DOHH2 (cell line): ENCODE data around the gene PPP1R1B.

Experiments
- H3F3A ChIP-seq: fragments of 200-600 bp; sonication (generic), shearing (Covaris generic); 2 replicates; pipeline ENCODE4 v1.6.0; 2016; ENCODE audit warnings: antibody characterized with exemption, mild to moderate bottlenecking; ENCODE audit not compliant: control insufficient read depth, insufficient read depth
- H3K27ac ChIP-seq: fragments of 200-600 bp; sonication (generic); 2 replicates; pipeline ENCODE4 v1.5.1; 2014; ENCODE audit warnings: low read depth, mild to moderate bottlenecking, low read length, moderate library complexity
- H3K27me3 ChIP-seq: fragments of 200-600 bp; sonication (generic); 2 replicates; pipeline ENCODE4 v1.6.1; 2014; ENCODE audit warnings: mild to moderate bottlenecking, low read length, mixed read lengths; ENCODE audit not compliant: control insufficient read depth
- H3K36me3 ChIP-seq: fragments of 200-600 bp; sonication (generic); 2 replicates; pipeline ENCODE4 v1.6.1; 2014; ENCODE audit warnings: mild to moderate bottlenecking, low read length, moderate library complexity, mixed read lengths; ENCODE audit not compliant: control insufficient read depth
- H3K4me1 ChIP-seq: fragments of 200-600 bp; sonication (generic); 2 replicates; pipeline ENCODE4 v1.6.1; 2014; ENCODE audit warnings: mild to moderate bottlenecking, low read length, mixed read lengths; ENCODE audit not compliant: control insufficient read depth
- H3K4me2 ChIP-seq: fragments of 200-600 bp; sonication (generic); 2 replicates; pipeline ENCODE4 v1.6.0; 2014; ENCODE audit warnings: mild to moderate bottlenecking, low read length, moderate library complexity
- H3K4me3 ChIP-seq: fragments of 200-600 bp; sonication (generic); 2 replicates; pipeline ENCODE4 v1.5.1; 2014; ENCODE audit warnings: mild to moderate bottlenecking, low read length, mixed read lengths
- H3K79me2 ChIP-seq: fragments of 200-600 bp; sonication (generic); 2 replicates; pipeline ENCODE4 v1.6.1; 2014; ENCODE audit warnings: mild to moderate bottlenecking, low read length, mixed read lengths; ENCODE audit not compliant: control insufficient read depth
- H3K9me2 ChIP-seq: fragments of 200-600 bp; sonication (generic); replicated peaks from 2 replicates; pipeline ENCODE4 v1.6.1; 2014; ENCODE audit warnings: mild to moderate bottlenecking, low read length, mixed read lengths; ENCODE audit not compliant: control insufficient read depth
- H3K9me3 ChIP-seq: fragments of 200-600 bp; sonication (generic); 2 replicates; pipeline ENCODE4 v1.6.1; 2014; ENCODE audit warnings: antibody characterized with exemption, low read length, mixed read lengths; ENCODE audit not compliant: control insufficient read depth, insufficient read depth
- H4K20me1 ChIP-seq: fragments of 200-600 bp; sonication (generic); 2 replicates; pipeline ENCODE4 v1.6.0; 2014; ENCODE audit warnings: low read depth, mild to moderate bottlenecking, antibody characterized with exemption, low read length, moderate library complexity; ENCODE audit not compliant: control insufficient read depth, insufficient read depth
- CTCF ChIP-seq: fragments of 200-600 bp; sonication (generic); IDR thresholded peaks from one replicate; pipeline ENCODE4 v1.5.1; 2014; ENCODE audit warnings: antibody characterized with exemption, mild to moderate bottlenecking, low read depth, low read length; ENCODE audit not compliant: poor library complexity, severe bottlenecking
- EZH2phosphoT487 ChIP-seq: fragments of 200-600 bp; sonication (generic); IDR thresholded peaks from 2 replicates; pipeline ENCODE4 v1.6.1; 2017; ENCODE audit warnings: borderline replicate concordance, mild to moderate bottlenecking, antibody characterized with exemption, low read length, moderate library complexity, mixed read lengths

PPP1R1B gene

DNA sequence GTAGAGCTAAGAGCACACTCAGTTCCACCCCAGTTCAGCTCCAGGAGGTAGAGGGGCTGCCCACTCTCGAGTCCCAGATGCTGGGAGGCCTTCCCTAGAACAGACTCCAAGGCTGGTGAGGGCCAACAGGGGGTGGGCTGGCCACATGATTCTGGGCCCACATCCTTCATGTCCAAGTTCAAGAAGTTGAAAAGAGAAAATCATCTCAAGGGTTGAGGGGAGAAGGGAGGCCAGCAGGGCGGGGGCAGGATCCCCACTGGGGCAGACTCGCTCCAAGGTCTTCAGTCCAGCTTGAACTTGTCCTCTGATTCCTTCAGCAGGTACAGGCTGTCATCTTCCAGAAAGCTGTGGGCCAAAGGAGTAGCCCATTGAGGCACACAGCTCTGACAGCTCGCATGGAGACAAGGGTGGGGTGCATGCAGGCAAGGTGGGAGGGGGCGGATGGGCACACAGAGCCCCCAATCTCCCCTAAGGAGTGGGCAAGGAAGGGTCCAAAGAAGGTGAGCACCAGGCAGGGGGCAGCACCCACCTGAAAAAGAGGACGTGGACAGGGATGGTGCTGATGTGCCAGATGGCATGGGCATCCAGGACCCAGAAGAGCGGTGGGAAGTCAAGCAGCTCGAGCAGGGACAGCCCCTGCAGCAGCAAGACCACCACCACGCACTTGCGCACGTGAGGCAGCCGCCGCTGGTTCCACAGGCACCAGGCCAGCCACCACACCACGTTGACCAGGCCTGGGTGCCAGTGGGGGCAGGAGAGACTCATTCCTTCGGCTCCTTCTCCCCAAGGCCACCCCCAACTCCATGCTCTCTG, 46.0 kb downstream of the PPP1R1B start:
- Histone ChIP-seq H3K4me2 (no peak overlapping the region), H3K4me1 (peaks cover 53% of the 10 kb centered on the region)

DNA sequence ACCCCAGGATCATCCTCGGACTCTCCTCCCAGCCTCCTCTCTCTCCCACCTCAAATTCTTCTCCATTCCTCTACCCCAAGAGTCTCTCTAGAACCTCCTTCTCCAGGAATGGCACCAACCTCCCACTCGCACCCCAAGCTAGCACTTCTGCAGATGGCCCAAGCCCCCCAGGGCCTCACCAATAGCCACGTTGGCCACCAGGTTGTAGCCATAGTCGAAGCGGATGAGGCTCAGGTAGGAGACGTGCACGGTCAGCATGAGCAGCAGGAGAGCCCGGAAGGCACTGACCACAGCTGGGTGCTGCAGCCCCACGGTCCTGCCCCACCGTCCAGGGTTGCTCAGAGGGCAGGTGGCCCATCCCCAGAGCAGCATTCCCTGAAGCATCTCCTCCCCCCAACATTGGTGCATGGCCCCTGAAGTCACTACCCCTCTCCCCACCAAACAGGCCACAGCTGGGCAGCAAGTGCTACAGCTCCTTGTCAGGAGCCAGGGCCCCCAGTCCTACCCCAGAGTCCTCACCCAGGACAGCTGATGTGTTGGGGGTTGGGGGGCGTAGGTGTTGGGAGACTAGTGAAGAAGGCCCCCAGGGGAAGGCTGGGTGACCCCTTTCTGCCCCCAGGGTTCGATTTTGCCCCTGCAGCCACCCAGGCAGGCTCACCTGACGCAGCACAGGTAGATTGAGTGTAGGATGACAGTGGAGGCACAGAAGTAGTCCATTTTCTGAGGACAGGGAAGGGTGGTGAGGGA, 46.8 kb downstream of the PPP1R1B start:
- peaks cover 6% of the 10 kb centered on the region for H3K27me3 ChIP-seq
- no peak overlapping the region for H3K4me3 ChIP-seq
- H3K4me1 ChIP-seq, result peaks cover 53% of the 10 kb centered on the region
- no peaks in the 10 kb centered on the region for H3K36me3 ChIP-seq
- no peaks in the 10 kb centered on the region for H3K79me2 ChIP-seq
- H4K20me1 ChIP-seq, result no peaks in the 10 kb centered on the region
- H3K9me3 ChIP-seq, result no peaks in the 10 kb centered on the region
- H3K27ac ChIP-seq, result no peak overlapping the region
- peaks cover 2% of the 10 kb centered on the region; the same call in 1 of the 2 replicates for H3F3A ChIP-seq
- H3K9me2 ChIP-seq, result no peaks in the 10 kb centered on the region
- TF ChIP-seq EZH2phosphoT487 (no peak), CTCF (no peak)
- H3K4me2 ChIP-seq, result no peak overlapping the region

More for the DNA sequence above, 46.0 kb downstream of the PPP1R1B start:
- TF ChIP-seq CTCF (peak; percentile 56), EZH2phosphoT487 (no peak)
- no peak overlapping the region for H3K4me3 ChIP-seq
- H3F3A ChIP-seq, result no peaks in the 10 kb centered on the region; the same call in 1 of the 2 replicates
- H3K27me3 ChIP-seq, result peaks cover 14% of the 10 kb centered on the region
- H4K20me1 ChIP-seq, result no peaks in the 10 kb centered on the region
- no peak overlapping the region for H3K27ac ChIP-seq
- H3K36me3 ChIP-seq, result no peaks in the 10 kb centered on the region
- no peaks in the 10 kb centered on the region for H3K79me2 ChIP-seq
- no peaks in the 10 kb centered on the region for H3K9me2 ChIP-seq
- no peaks in the 10 kb centered on the region for H3K9me3 ChIP-seq

DNA sequence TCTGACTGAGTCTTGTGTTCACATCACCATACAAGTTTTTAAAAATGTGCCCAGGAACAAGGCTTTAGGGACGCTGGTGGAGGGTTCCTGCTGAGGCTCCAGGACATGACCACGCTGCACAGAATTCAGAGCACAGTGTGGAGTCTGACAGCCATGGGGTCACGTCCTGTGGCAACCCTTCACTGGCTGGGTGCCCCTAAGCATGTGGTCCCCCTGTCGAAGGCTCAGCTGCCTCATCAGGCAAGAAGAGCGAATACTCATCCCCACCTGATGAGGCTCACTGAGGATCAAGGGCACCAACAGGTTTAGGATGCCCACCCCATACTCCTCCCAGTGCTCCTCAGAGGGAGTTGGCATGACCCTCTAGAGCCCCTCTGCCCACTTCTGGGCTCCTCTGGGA, 47.4 kb downstream of the PPP1R1B start:
- H3K4me3 ChIP-seq, result no peak overlapping the region
- H3K4me2 ChIP-seq, result peak overlapping the region; percentile 10
- no peak overlapping the region for H3K27ac ChIP-seq

More for the DNA sequence above, 47.4 kb downstream of the PPP1R1B start:
- Histone ChIP-seq H4K20me1 (no peaks in the 10 kb centered on the region), H3K9me2 (no peaks in the 10 kb centered on the region), H3K9me3 (no peaks in the 10 kb centered on the region), H3F3A (peaks cover 2% of the 10 kb centered on the region; the same call in 1 of the 2 replicates), H3K79me2 (no peaks in the 10 kb centered on the region), H3K27me3 (0 out of 2 replicates have a peak, but pooled peaks cover 3% of the 10 kb centered on the region), H3K36me3 (no peaks in the 10 kb centered on the region), H3K4me1 (peaks cover 57% of the 10 kb centered on the region)
- TF ChIP-seq CTCF, result no peak
- no peak for TF ChIP-seq EZH2phosphoT487
